GM19397 (cell line): ENCODE data around the gene PDE6H.

Experiments
- ATAC-seq: cut with Tn5 transposase; IDR thresholded peaks from one replicate; pipeline ENCODE4 v1.9.1; 2021; ENCODE audit warnings: mild to moderate bottlenecking, moderate library complexity; ENCODE audit not compliant: unreplicated experiment

PDE6H gene

GRCh38 chr12:14999021-14999694 is 26.3 kb downstream of the PDE6H start:
- no peak for ATAC-seq

GRCh38 chr12:14999695-15000365 is 27.0 kb downstream of the PDE6H start:
- ATAC-seq, result no peak

GRCh38 chr12:15000575-15000974 is 27.7 kb downstream of the PDE6H start:
- no peak for ATAC-seq

GRCh38 chr12:15001733-15002382 is 29.0 kb downstream of the PDE6H start:
- no peak for ATAC-seq

- ATAC-seq, result no peak
Observed at GRCh38 chr12:15004421-15004820, 31.6 kb downstream of the PDE6H start.

- ATAC-seq, result no peak
Observed at GRCh38 chr12:15005064-15005463, 32.2 kb downstream of the PDE6H start.

- ATAC-seq, result no peak
Observed at GRCh38 chr12:15007551-15007950, 34.7 kb downstream of the PDE6H start.

GRCh38 chr12:15011162-15011561 is 38.3 kb downstream of the PDE6H start:
- peak; percentile 68 for ATAC-seq

- ATAC-seq, result no peak
Observed at GRCh38 chr12:15013634-15014179, 40.9 kb downstream of the PDE6H start.

GRCh38 chr12:15014708-15015107 is 41.9 kb downstream of the PDE6H start:
- no peak for ATAC-seq

- no peak for ATAC-seq
Observed at GRCh38 chr12:15015121-15015520, 42.3 kb downstream of the PDE6H start.

- ATAC-seq, result no peak
Observed at GRCh38 chr12:15020156-15020555, 47.3 kb downstream of the PDE6H start.
